ENCODE measurements around the gene BANF2. TPM values are rescaled to one million over a fixed set of nuclear protein-coding genes. Genes with fewer than 3 reads are reported as not detected.

Gene BANF2
- total and polyA plus RNA-seq, 2 of the 13 experiments (the other 11 are each of a cell fraction or from before 2014, with no cell fraction given), result 0.35 TPM; not detected in 1

- TF ChIP-seq HNF1A (IDR thresholded peaks at IDR 0.05; ENCODE audit: low read depth) (peak; percentile 57; the same call in 1 of the 2 replicates), HNF1A (CRISPR knock-in tag; IDR thresholded peaks at IDR 0.05; ENCODE audit: borderline replicate concordance) (no peak; the same call in 1 of the 2 replicates), ZNF672 (CRISPR knock-in tag; IDR thresholded peaks at IDR 0.05) (no peak), KDM5B (CRISPR knock-in tag; IDR thresholded peaks at IDR 0.05; ENCODE audit: borderline replicate concordance) (peak; percentile 89), HMGXB3 (CRISPR knock-in tag; IDR thresholded peaks at IDR 0.05; ENCODE audit: borderline replicate concordance) (peak; percentile 63), FOXM1 (CRISPR knock-in tag; IDR thresholded peaks at IDR 0.05) (peak; percentile 90), ZNF224 (CRISPR knock-in tag; IDR thresholded peaks at IDR 0.05) (peak; percentile 93; the same call in 1 of the 2 replicates), POLR2G (IDR thresholded peaks at IDR 0.05; ENCODE audit: low read depth, low read length) (peak; percentile 99), MED13 (CRISPR knock-in tag; IDR thresholded peaks at IDR 0.05) (peak; percentile 83; the same call in 1 of the 2 replicates), ZNF589 (CRISPR knock-in tag; conservative IDR thresholded peaks at IDR 0.05) (no peak), KAT2B (IDR thresholded peaks at IDR 0.05; ENCODE audit: borderline replicate concordance, low read depth, low read length) (no peak), PHF21A (CRISPR knock-in tag; IDR thresholded peaks at IDR 0.05) (peak; percentile 97), BCL6 (CRISPR knock-in tag; IDR thresholded peaks at IDR 0.05) (peak; percentile 80), ZFP82 (CRISPR knock-in tag; IDR thresholded peaks at IDR 0.05; ENCODE audit: borderline replicate concordance) (no peak; the same call in 1 of the 2 replicates), ZNF747 (CRISPR knock-in tag; IDR thresholded peaks at IDR 0.05; ENCODE audit: borderline replicate concordance) (0 out of 2 replicates have a peak, but pooled peaks have one; percentile 17), PAXIP1 (CRISPR knock-in tag; conservative IDR thresholded peaks at IDR 0.05) (peak; percentile 81), MTA1 (CRISPR knock-in tag; IDR thresholded peaks at IDR 0.05; ENCODE audit: borderline replicate concordance) (peak; percentile 86; the same call in 1 of the 2 replicates)
These were observed 17.5 kb upstream of the BANF2 start, which contains the start of gene RRBP1 (continued) for GRCh38 chr20:17682103-17682888.

Data from HepG2 (cell line).